GM18867 (cell line): ENCODE results near the gene SP100.
"Not testable (repeated sequence)": the region's sequence is repeated elsewhere in the genome, so short reads cannot be mapped to it uniquely, and the experiment has no call there.

Source experiments
- ATAC-seq: cut with Tn5 transposase; IDR thresholded peaks from one replicate; pipeline ENCODE4 v1.9.1; 2021; ENCODE audit warnings: mild to moderate bottlenecking, moderate library complexity; ENCODE audit not compliant: unreplicated experiment

The SP100 gene

GRCh38 chr2:230416061-230416721 lies at the start of gene SP100:
Gene SP100, plus strand, starts transcription at chr2:230416201. Its CDS starts 96 bp downstream, at chr2:230416297.
- ATAC-seq = peak; percentile 80

GRCh38 chr2:230382108-230382507 lies 33.9 kb upstream of the SP100 start:
- no peak for ATAC-seq

DNA sequence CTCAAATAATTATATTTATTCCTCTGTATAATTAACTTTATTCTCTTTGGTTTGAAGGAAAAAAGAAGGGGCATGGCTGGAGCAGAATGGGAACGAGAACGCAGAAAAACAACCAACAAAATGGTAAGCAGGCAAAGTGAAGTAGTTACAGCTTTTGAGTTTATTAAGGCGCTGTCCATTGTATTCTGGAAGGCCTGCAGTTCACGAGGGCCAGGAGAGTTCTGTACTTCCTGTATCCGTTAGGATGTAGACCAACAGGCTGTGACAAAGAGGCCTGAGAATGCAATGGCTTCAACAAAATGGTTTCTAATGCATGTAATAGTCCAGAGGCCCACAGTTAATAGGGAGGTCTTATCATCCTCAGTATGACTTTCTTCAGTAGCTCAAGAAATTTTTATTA lies 32.5 kb upstream of the SP100 start:
- no peak for ATAC-seq

- no peak for ATAC-seq
Observed at GRCh38 chr2:230384986-230385385, 31.0 kb upstream of the SP100 start.

DNA sequence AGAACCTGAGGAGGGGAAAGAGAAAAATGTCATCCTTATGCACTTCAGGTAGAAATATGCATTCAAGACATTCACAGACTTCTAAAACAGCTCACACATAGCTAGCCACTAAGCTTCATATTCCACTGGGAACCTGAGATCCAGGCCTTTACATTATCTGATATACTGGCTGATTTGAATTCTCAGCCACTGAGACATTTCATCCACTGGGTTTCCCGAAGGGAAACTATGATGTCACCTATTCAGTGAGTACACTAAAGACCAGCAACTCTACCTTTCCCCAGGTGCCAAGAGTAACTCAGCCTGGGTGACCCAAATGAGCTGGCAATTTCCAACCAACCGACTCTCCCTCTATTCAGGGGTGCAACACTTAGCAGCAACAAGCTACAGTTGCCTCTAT lies 21.7 kb upstream of the SP100 start:
- ATAC-seq = no peak

- not testable (repeated sequence) for ATAC-seq
Observed at GRCh38 chr2:230398698-230399097, 17.3 kb upstream of the SP100 start.

DNA sequence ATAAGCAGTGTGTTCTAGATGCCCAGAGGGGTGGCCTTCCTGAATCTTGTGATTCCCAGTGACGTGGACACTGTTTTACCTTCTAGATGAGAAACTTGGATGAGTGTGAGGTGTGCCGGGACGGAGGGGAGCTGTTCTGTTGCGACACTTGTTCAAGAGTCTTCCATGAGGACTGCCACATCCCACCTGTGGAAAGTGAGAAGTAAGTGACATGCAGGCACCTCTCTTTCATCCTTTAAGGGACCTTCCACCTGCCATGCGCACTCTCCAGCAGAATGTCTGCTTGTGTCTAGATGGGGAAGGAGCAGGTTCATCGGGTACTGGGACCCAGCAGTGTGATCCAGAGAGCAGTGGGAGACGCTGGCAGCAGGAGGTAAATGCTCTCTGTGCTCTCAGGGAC lies 16.0 kb upstream of the SP100 start:
- ATAC-seq = no peak

GRCh38 chr2:230400454-230400853 lies 15.5 kb upstream of the SP100 start:
- no peak for ATAC-seq

- not testable (repeated sequence) for ATAC-seq
Observed at GRCh38 chr2:230401026-230401425, 15.0 kb upstream of the SP100 start.

- no peak for ATAC-seq
Observed at GRCh38 chr2:230403746-230404145, 12.3 kb upstream of the SP100 start.

GRCh38 chr2:230405824-230406223 lies 10.2 kb upstream of the SP100 start:
- ATAC-seq = no peak

DNA sequence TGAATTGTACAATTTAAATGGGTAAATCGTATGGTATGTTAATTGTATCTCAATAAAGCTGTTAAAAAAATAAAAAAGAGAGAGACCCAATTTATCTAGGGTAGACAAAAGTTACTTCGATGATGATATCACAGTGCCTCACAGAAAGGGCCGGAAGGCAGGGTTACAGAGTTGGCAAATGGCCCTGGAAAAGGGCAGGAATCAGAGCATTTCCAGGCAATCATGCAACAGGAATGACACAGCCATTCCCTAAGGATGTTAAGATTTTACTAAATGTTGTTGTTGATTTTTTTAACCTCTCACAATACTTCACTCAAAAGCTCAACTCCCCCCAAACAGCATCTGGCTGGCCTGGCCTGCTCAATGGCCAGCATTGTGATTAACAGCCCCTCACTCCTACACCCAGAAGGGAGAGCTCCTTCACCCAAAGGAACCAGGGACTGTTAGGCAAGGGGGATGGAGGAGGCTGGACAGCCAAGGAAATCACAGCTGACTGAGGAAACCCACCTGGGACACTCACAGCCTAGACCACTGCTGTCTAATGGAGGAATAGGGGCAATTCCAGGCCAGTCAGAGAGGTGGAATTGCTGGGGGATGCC lies 7.7 kb upstream of the SP100 start:
- ATAC-seq = no peak

DNA sequence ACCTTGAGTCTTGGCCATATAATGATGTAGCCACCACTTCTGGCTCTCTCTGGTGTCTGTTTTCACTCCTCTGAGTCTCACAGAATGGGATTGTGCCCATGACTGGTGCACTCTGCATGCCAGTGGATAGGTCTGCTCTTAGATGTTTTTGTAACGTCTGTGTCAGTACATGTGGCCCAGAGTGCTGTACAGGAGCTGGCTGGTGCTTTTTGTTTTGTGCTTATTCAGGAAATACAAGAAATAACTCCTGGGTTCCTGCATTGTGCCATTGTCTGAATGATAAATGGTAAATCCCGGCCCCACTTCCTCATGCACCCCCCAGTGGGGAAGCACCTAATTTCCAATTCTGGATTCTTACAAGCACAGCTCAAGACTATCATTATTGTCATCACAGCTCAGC lies 6.7 kb upstream of the SP100 start:
- ATAC-seq = not testable (repeated sequence)

DNA sequence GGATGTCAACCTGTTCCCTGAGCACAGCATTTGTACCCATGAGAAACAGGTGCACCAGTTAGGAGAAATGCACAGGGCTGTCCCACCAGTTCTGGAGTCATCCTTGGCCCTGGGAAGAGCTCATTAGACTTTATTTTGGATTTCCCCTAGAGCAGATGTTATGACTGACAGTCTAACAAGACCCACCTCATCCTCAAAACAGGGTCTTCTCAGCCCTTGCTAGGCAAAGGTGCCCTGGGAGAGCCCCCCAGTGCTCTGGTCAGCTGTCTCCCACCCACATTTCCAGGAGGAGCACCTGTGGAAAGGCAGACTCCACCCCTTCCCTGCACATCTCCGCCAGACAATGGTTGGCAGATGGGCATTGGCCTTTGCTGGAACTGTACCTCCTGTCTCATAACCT lies 5.7 kb upstream of the SP100 start:
- ATAC-seq = no peak

GRCh38 chr2:230410861-230411569 lies 5.0 kb upstream of the SP100 start:
- ATAC-seq = no peak

GRCh38 chr2:230411570-230412370 lies 4.2 kb upstream of the SP100 start:
- peak; percentile 66 for ATAC-seq

GRCh38 chr2:230412371-230412711 lies 3.7 kb upstream of the SP100 start:
- no peak for ATAC-seq

GRCh38 chr2:230412846-230413245 lies 3.2 kb upstream of the SP100 start:
- no peak for ATAC-seq

DNA sequence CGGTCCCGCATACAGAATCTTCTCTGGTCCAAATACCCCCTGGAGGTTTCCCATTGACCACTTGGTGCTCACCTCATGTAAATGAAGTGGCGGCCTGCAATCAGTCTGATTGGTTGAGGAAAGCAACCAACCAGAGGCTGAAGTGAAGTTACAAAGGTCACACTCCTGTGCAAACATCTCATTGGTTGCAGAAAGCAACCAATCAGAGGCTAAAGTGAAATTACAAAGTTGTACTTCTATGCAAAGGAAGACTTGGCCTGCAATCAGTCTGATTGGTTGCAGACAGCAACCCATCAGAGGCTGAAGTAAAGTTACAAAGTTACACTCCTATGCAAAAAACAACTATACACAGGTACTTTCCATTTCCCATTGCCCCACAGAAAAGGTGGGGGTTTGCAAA lies 2.5 kb upstream of the SP100 start:
- no peak for ATAC-seq

DNA sequence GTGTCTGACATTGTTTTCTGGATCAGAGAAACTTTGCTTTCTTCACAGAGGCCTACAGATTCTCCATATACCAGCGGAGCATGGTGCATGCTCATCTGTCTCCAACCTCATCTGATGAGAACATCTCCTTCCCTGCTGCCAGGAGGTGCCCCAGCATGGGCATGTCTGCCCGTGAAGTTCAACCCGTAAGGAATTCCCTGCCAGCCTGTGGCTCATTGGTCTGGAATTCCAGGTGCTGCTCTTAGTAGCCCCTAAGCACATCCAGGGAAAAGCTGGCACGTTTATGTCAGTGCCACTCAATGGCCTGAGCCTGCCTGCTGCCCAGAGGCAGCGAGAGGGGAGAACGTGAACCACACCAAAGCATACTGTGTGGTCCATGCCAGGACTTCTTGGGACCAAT lies 1.7 kb upstream of the SP100 start:
- no peak for ATAC-seq

DNA sequence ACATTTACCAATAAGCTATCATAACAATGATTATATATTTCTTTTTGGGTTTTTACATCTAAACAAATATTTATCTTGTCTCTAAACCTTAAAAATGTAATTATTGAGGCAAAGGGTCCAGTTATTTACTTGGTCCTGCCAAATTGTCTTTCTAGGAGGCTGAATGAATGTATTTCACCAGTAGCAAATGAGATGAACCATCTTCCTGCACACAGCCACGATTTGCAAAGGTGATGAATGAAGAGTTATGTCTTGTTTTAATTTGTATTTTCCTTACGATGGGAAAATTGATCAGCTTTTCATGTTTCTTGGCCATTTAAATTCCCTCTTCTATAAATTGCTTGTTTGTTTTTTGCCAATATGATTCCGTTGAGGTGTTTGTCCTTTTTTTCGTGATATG lies 1.4 kb downstream of the SP100 start:
- ATAC-seq = no peak
